Activated T-helper 2 cell treated with anti-CD3 and anti-CD28 coated beads, Interferon-gamma antibody, Interleukin-2, Interleukin-4, amounts not matched to agents 10 μg/mL and 5 μg/mL and 100 μg/mL, durations not matched to agents 14 hours and 24 hours and 36 hours (primary cell): ENCODE measurements around the gene COX11. TPM values are rescaled to one million over a fixed set of nuclear protein-coding genes. Genes with fewer than 3 reads are reported as not detected.

Experiments
- DNase-seq: peaks from one replicate; pipeline ENCODE4 v3.0.0; 2021; ENCODE audit warnings: low spot score
- H3K27ac Mint-ChIP-seq: one replicate; pipeline ENCODE4 v1.8.0; 2021; ENCODE audit warnings: mixed read lengths
- H3K27me3 Mint-ChIP-seq: one replicate; pipeline ENCODE4 v1.8.0; 2021; ENCODE audit warnings: low read depth, mixed read lengths
- H3K36me3 Mint-ChIP-seq: one replicate; pipeline ENCODE4 v1.8.0; 2021; ENCODE audit warnings: low read depth, mixed read lengths
- H3K4me1 Mint-ChIP-seq: one replicate; pipeline ENCODE4 v1.8.0; 2021; ENCODE audit warnings: low read depth, mixed read lengths
- H3K4me3 Mint-ChIP-seq: one replicate; pipeline ENCODE4 v1.8.0; 2021; ENCODE audit warnings: low read depth, mild to moderate bottlenecking, moderate library complexity, mixed read lengths
- H3K9me3 Mint-ChIP-seq: one replicate; pipeline ENCODE4 v1.8.0; 2021; ENCODE audit warnings: mixed read lengths
- intact Hi-C: fragments of 100-400 bp; cut with micrococcal nuclease; formaldehyde crosslinking; loops from one replicate; pipeline ENCODE4 v1.15.1; 2023
- total RNA-seq: library from RNA; stranded (reverse); gene quantifications from 2 replicates; pipeline ENCODE4 v1.2.3, GENCODE V29; 2022

Gene COX11, protein sequence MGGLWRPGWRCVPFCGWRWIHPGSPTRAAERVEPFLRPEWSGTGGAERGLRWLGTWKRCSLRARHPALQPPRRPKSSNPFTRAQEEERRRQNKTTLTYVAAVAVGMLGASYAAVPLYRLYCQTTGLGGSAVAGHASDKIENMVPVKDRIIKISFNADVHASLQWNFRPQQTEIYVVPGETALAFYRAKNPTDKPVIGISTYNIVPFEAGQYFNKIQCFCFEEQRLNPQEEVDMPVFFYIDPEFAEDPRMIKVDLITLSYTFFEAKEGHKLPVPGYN
- 48.9 and 54.0 TPM in 2 replicates for total RNA-seq

DNA sequence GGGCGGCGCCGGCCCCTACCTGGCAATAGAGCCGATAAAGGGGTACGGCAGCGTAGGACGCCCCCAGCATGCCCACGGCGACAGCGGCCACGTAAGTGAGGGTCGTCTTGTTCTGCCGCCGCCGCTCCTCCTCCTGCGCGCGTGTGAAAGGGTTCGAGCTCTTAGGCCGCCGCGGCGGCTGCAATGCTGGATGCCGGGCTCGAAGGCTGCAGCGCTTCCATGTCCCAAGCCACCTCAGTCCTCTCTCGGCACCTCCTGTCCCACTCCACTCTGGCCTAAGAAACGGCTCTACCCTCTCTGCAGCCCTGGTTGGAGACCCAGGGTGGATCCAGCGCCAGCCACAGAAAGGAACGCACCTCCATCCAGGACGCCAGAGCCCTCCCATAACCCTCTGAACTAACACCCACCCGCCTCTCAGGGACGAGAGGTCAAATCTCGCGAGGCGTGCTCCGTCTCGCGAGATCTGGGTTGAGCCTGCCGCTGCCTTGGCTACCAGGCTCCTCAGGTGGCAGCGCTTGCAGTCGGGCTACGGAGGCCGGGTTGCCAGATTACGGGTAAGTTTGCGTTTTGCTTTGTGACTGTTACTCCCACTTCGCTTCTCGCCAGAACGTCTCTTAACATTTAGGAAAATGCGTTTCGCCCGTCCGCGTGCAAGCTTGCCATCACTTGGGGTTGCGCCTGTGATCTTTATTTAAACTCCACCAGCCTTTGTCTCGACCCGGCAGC is at the start of gene COX11, which contains the start of gene STXBP4:
COX11 (minus strand) TSS at position 393 of the 726 bp plus-strand sequence; CDS start at position 385, 8 bp downstream.
STXBP4 (plus strand) TSS at position 504 of the 726 bp plus-strand sequence. CDS start 17,455 bp downstream, outside the sequence.
- Mint-ChIP-seq H3K36me3 (peaks cover 21% of the 10 kb centered on the region), H3K4me1 (peaks cover 31% of the 10 kb centered on the region), H3K27ac (no peak within 1 kb of the TSS), H3K27me3 (no peaks in the 10 kb centered on the region), H3K9me3 (no peaks in the 10 kb centered on the region), H3K4me3 (no peak within 1 kb of the TSS)
- intact Hi-C loops = loop anchor here (2.0 to 5.0 kb wide), 2 partner anchors 268 to 379 kb away; no protein-coding TSS in a partner anchor
- DNase-seq = peak; percentile 93

DNA sequence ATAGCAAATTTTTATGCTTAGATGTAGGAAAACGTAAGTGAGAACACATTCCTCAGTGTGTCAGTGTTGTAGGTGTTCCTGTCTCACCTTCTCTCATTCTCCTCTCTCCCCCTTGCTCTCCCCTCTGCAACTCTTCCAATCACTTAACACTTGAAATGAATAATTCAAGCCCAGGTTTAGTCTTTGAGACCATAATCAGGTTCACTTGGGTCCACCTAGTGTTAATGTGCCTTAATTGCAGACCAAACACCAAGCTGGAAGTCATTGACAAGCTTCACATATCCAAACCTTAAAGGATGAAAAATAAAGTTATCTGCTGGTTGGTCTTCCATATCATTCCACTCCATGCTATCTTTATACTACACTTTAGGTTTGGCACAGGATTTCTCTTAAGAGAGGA is 37.1 kb upstream of the COX11 start:
- H3K4me1 Mint-ChIP-seq = no peaks in the 10 kb centered on the region
- intact Hi-C loops = no loop called here

DNA sequence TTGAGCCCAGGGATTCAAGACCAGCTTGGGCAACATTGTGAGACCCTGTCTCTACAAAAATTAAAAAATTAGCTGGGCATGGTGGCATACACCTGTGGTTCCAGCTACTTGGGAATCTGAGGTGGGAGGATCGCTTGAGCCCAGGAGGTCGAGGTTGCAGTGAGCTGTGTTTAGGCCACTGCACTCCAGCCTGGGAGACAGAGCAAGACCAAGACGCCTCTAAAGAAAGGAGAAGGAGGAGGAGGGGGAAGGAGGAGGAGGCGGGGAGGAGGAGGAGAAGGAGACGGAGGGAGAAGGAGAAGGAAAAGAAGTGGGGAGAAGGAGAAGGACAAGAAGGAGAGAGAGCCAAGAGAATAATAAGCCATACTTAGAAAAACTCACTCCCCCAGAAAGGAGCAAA is 36.0 kb upstream of the COX11 start:
- Mint-ChIP-seq H3K9me3 (no peaks in the 10 kb centered on the region), H3K27me3 (no peaks in the 10 kb centered on the region), H3K27ac (no peak overlapping the region), H3K4me3 (no peak overlapping the region), H3K4me1 (no peaks in the 10 kb centered on the region), H3K36me3 (no peaks in the 10 kb centered on the region)
- DNase-seq = no peak
- intact Hi-C loops = no loop called here

More for the DNA sequence above, 37.1 kb upstream of the COX11 start:
- DNase-seq = no peak
- Mint-ChIP-seq H3K9me3 (no peaks in the 10 kb centered on the region), H3K27ac (no peak overlapping the region), H3K4me3 (no peak overlapping the region), H3K36me3 (no peaks in the 10 kb centered on the region), H3K27me3 (no peaks in the 10 kb centered on the region)

DNA sequence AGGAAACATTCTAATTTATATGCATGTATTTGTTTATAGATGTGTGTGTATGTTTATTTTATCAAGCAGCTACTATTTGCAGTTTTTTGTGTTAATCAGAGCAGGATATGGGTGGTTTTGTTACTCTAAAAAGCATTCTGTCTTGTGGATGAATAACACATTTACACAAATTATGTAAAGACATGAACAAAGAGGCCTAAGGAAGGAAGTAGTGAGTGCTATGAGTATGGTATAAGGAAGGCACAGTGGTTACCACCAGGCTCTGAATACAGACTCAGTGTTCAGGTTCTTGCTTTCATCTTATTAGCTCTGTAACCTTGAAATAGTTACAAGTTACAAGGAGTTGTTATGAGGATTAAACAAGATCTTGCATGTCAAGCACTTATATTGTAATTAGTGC is 34.0 kb upstream of the COX11 start:
- Mint-ChIP-seq H3K4me1 (no peaks in the 10 kb centered on the region), H3K27ac (no peak overlapping the region), H3K36me3 (no peaks in the 10 kb centered on the region), H3K9me3 (no peaks in the 10 kb centered on the region), H3K4me3 (no peak overlapping the region), H3K27me3 (no peaks in the 10 kb centered on the region)
- intact Hi-C loops = no loop called here
- DNase-seq = no peak

DNA sequence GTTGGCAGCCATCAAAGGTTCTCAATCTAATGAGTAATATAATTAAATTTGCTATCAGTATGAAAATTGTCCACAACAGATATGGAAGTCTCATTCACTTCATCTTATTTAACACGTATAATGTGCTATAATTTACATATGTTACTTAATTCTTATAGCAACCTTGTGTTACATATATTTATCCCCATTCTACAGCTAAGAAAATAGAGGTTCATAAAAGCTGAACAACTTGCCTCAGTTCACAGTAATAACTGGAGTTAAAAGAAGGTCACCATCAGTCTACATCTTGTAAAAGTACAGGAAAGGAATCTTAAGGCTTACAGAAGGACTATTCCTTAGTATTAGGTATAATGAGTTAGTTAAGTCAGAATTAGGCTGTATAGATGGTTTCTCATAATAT is 28.0 kb upstream of the COX11 start:
- no peaks in the 10 kb centered on the region for H3K9me3 Mint-ChIP-seq
- H3K36me3 Mint-ChIP-seq = peaks cover 3% of the 10 kb centered on the region
- no peak for DNase-seq
- no peaks in the 10 kb centered on the region for H3K4me1 Mint-ChIP-seq
- intact Hi-C loops = no loop called here
- no peak overlapping the region for H3K4me3 Mint-ChIP-seq
- no peak overlapping the region for H3K27ac Mint-ChIP-seq
- no peaks in the 10 kb centered on the region for H3K27me3 Mint-ChIP-seq

DNA sequence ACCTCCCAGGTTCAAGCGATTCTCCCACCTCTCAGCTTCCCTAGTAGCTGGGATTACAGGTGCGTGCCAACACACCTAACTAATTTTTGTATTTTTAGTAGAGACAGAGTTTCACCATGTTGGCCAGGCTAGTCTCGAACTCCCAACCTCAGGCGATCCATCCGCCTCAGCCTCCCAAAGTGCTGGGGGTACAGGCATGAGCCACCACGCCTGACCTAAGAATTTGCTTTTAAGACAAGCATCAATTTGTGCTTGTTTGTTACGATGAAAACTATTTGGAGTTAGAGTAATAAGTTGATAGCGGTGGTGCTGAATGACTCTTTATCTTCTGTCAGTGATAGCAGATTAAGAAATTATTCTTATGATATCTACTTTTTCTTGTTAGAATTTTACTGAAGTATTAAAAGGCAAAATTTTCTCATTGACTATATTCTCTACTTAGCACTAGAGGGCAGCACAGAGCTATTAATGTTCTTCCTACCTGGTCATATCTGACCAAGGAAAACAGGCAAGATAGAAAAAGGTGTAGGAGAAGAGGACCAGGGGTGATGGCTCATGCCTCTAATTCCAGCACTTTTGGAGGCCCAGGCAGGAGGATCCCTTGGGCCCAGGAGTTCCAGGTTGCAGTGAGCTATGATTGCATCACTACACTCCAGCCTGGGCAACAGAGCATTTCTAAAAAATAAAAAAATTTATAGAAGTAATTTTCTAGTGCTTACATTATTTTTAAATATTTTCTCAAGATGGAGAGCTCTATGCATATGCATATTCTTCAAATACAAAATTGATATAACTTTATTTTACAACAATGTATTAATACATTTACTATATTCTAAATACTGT is 24.6 kb upstream of the COX11 start:
- H3K9me3 Mint-ChIP-seq = no peaks in the 10 kb centered on the region
- no peaks in the 10 kb centered on the region for H3K27me3 Mint-ChIP-seq
- H3K27ac Mint-ChIP-seq = no peak overlapping the region
- no peak overlapping the region for H3K4me3 Mint-ChIP-seq
- DNase-seq = no peak
- H3K4me1 Mint-ChIP-seq = no peaks in the 10 kb centered on the region
- intact Hi-C loops = loop anchor here (1.0 to 5.0 kb wide), 4 partner anchors 303 to 519 kb away; partner anchors contain the start of gene SMIM36
- H3K36me3 Mint-ChIP-seq = peaks cover 3% of the 10 kb centered on the region

DNA sequence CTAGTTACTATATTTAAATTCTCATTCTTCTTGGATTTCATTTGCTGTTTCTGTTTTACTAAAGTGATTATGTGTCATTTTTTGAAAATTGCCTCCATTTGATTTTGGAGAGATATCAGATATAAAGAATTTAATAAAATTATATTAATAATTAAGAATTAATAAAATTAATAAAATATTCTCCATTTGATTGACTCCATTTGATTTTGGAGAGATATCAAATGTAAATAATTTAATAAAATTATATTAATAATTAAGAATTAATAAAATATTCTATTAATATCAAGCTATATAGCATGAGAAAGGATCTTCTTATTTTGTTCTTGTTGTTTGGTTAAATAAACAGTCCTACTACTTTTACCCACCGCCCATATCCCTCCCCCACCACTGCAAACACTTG is 23.1 kb upstream of the COX11 start:
- intact Hi-C loops = loop anchor here (5.0 kb wide), 1 partner anchor 521 kb away; the partner anchor contains the start of gene SMIM36

DNA sequence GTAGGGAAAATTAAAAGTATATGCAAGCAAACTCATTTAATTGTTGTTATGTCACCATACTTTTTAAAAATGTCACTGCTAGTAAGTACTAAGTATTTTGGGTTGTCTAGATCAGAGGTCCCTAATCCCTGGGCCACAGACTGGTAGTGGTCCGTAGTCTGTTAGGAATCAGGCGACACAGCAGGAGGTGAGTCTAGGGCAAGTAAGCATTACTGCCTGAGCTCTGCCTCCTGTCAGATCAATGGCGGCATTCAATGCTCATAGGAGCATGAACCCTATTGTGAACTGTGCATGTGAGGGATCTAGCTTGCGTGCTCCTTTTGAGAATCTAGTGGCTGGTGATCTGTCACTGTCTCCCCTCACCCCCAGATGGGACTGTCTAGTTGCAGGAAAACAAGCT is 21.7 kb upstream of the COX11 start:
- Mint-ChIP-seq H3K27ac (no peak overlapping the region), H3K4me1 (peaks cover 2% of the 10 kb centered on the region), H3K4me3 (no peak overlapping the region), H3K36me3 (peaks cover 3% of the 10 kb centered on the region), H3K27me3 (no peaks in the 10 kb centered on the region), H3K9me3 (no peaks in the 10 kb centered on the region)
- intact Hi-C loops = loop anchor here (5.0 kb wide), 1 partner anchor 522 kb away; the partner anchor contains the start of gene SMIM36
- DNase-seq = no peak

More for the DNA sequence above, 23.1 kb upstream of the COX11 start:
- Mint-ChIP-seq H3K4me3 (no peak overlapping the region), H3K36me3 (peaks cover 3% of the 10 kb centered on the region), H3K9me3 (no peaks in the 10 kb centered on the region), H3K4me1 (no peaks in the 10 kb centered on the region), H3K27ac (no peak overlapping the region), H3K27me3 (no peaks in the 10 kb centered on the region)
- DNase-seq = no peak

DNA sequence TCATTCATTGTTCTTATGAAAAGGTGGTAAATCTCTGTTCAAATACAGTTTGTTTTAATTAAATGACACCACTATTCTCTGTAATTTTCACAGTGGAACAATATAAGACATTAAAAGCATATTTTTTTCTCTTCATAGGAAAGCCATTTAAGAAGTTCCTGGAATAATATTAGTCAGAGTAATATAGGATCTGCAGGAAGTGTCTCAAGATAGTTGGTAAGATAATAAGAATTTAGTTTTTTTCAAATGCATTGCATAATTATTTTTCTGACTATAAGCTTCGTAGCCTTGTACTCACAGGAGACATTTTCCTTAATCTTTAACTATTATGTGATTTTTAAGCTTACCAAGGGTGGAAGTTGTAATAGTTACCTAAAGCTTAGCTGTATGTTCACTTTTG is 17.0 kb upstream of the COX11 start:
- intact Hi-C loops = no loop called here
- Mint-ChIP-seq H3K4me3 (no peak overlapping the region), H3K27me3 (no peaks in the 10 kb centered on the region), H3K27ac (no peak overlapping the region), H3K4me1 (peaks cover 4% of the 10 kb centered on the region), H3K9me3 (peaks cover 8% of the 10 kb centered on the region), H3K36me3 (peaks cover 10% of the 10 kb centered on the region)
- no peak for DNase-seq

DNA sequence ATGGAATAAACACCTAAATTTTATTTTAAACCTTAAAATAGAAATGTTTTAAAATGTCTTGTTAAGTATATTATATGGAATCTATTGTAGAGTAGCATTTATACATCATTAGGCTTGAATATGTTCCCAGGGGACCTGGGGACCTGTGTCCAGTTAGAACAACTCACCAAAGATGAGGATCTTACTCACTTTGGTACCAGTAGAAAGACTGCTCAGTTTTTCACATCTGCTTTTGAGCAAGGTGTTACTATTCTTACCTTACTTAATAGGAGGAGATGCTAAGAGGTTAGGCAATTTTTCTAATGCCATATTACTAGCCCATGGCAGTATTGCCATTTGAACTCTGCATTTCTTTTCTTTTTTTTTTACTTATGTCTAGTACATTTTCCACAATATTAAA is 14.8 kb upstream of the COX11 start:
- Mint-ChIP-seq H3K27ac (no peak overlapping the region), H3K27me3 (no peaks in the 10 kb centered on the region), H3K36me3 (peaks cover 15% of the 10 kb centered on the region), H3K4me3 (no peak overlapping the region), H3K9me3 (peaks cover 13% of the 10 kb centered on the region), H3K4me1 (peaks cover 9% of the 10 kb centered on the region)
- no peak for DNase-seq
- intact Hi-C loops = no loop called here

DNA sequence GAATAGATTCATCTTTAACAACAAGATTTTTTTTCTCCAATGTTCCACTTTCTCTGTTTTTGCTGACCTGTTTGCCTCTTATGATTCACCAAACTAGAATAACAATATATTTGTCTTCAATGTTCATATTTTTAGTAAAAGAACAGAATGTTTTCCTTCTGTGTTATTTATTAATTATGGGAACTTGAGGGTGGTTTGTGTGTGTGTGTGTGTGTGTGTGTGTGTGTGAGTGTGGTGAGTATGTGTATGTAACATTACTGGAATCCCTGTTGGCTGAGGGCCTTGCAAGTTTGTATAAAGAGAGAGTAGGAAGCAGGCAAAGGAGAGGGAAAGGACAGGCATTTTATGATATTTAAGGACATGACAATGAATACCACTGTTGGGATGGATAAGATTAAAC is 13.9 kb upstream of the COX11 start:
- no peak for DNase-seq
- Mint-ChIP-seq H3K27me3 (no peaks in the 10 kb centered on the region), H3K36me3 (peaks cover 15% of the 10 kb centered on the region), H3K9me3 (peaks cover 13% of the 10 kb centered on the region), H3K27ac (no peak overlapping the region), H3K4me1 (peaks cover 9% of the 10 kb centered on the region), H3K4me3 (no peak overlapping the region)
- intact Hi-C loops = no loop called here

DNA sequence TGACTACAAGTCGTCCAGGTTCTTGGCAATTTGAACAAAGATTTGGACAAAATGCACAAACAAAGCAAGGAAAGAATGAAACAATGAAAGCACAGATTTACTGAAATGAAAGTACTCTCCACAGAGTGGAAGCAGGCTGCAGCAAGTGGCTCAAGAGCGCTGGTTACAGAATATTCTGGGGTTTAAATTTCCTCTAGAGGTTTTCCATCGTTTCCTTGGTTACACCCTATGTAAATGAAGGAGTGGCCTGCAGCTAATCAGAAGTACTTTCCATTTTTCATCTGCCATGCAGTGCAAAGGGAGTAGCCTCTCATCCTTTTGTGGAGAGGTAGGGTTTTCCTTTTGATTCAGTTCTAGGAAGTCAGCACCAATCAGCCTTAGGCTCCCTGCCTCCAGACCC is 11.9 kb upstream of the COX11 start:
- intact Hi-C loops = no loop called here
- H3K4me1 Mint-ChIP-seq = peaks cover 18% of the 10 kb centered on the region
- H3K4me3 Mint-ChIP-seq = no peak overlapping the region
- DNase-seq = no peak
- peaks cover 13% of the 10 kb centered on the region for H3K9me3 Mint-ChIP-seq
- H3K36me3 Mint-ChIP-seq = peaks cover 15% of the 10 kb centered on the region
- H3K27me3 Mint-ChIP-seq = no peaks in the 10 kb centered on the region
- no peak overlapping the region for H3K27ac Mint-ChIP-seq
